Skeletal muscle satellite cell (primary cell): Measurements from ENCODE around the gene MLLT6. TPM values are rescaled to one million over a fixed set of nuclear protein-coding genes. Genes with fewer than 3 reads are reported as not detected.

ENCODE experiments used
- small RNA-seq: library from RNA; depleted of rRNA; stranded (forward); fragments of <200 nt; gene quantifications from one replicate; pipeline ENCODE3, GENCODE V24; 2012

The MLLT6 gene

Small RNA genes within 50 kb of the gene (small RNA-seq; reads per million reads assigned to genes)
- gene MIR4726 = not detected
- gene MIR4734 = not detected
- gene RNA5SP440 = 0.28 reads per million
- gene RNU6-866P = not detected
